Neural cell (in vitro differentiated cells): Measurements from ENCODE around the gene COMT. TPM values are rescaled to one million over a fixed set of nuclear protein-coding genes. Genes with fewer than 3 reads are reported as not detected.

Experiments
- H2AFZ ChIP-seq: fragments of 200-600, 300-800 bp; sonication (generic), shearing (Covaris generic); 2 replicates; pipeline ENCODE4 v1.6.0; 2014; ENCODE audit warnings: low read depth, mild to moderate bottlenecking, antibody characterized with exemption, low read length, moderate library complexity
- H3F3A ChIP-seq: fragments of 200-600 bp; shearing (Covaris generic); 2 replicates; pipeline ENCODE4 v1.6.1; 2016; ENCODE audit warnings: mild to moderate bottlenecking, moderate library complexity, mixed read lengths, antibody characterized with exemption, low read length; ENCODE audit not compliant: insufficient read depth, poor library complexity, severe bottlenecking
- H3K27ac ChIP-seq: fragments of 200-600, 300-800 bp; sonication (generic), shearing (Covaris generic); 2 replicates; pipeline ENCODE4 v1.5.1; 2014; ENCODE audit warnings: mild to moderate bottlenecking, low read length, moderate library complexity
- H3K27me3 ChIP-seq: fragments of 300-800, 200-600 bp; sonication (generic), shearing (Covaris generic); 2 replicates; pipeline ENCODE4 v1.6.0; 2014; ENCODE audit warnings: mild to moderate bottlenecking, low read depth, low read length, moderate library complexity; ENCODE audit not compliant: insufficient read depth
- H3K36me3 ChIP-seq: fragments of 300-800, 200-600 bp; sonication (generic), shearing (Covaris generic); 2 replicates; pipeline ENCODE4 v1.5.1; 2014; ENCODE audit warnings: mild to moderate bottlenecking, antibody characterized with exemption, low read length, moderate library complexity; ENCODE audit not compliant: insufficient read depth
- H3K4me2 ChIP-seq: fragments of 300-800, 200-600 bp; sonication (generic), shearing (Covaris generic); 2 replicates; pipeline ENCODE4 v1.6.0; 2014; ENCODE audit warnings: mild to moderate bottlenecking, low read length
- H3K4me3 ChIP-seq: fragments of 300-800, 200-600 bp; sonication (generic), shearing (Covaris generic); 2 replicates; pipeline ENCODE4 v1.5.1; 2014; ENCODE audit warnings: mild to moderate bottlenecking, low read length, moderate library complexity
- H3K79me2 ChIP-seq: fragments of 200-600 bp; shearing (Covaris generic); replicated peaks from 2 replicates; pipeline ENCODE4 v1.6.0; 2014; ENCODE audit warnings: mild to moderate bottlenecking, low read length, moderate library complexity; ENCODE audit not compliant: insufficient read depth
- H3K9ac ChIP-seq: fragments of 300-800, 200-600 bp; sonication (generic), shearing (Covaris generic); 2 replicates; pipeline ENCODE4 v1.6.1; 2016; ENCODE audit warnings: mild to moderate bottlenecking, low read length, mixed read lengths
- H3K9me2 ChIP-seq: fragments of 200-600 bp; shearing (Covaris generic); 2 replicates; pipeline ENCODE4 v1.6.1; 2016; ENCODE audit warnings: mild to moderate bottlenecking, low read length, mixed read lengths; ENCODE audit not compliant: insufficient read depth
- H3K9me3 ChIP-seq: fragments of 200-600, 300-800 bp; sonication (generic), shearing (Covaris generic); 2 replicates; pipeline ENCODE4 v1.6.1; 2016; ENCODE audit warnings: mild to moderate bottlenecking, mixed run types, low read length, moderate library complexity, mixed read lengths
- H4K20me1 ChIP-seq: fragments of 200-600 bp; shearing (Covaris generic); 2 replicates; pipeline ENCODE4 v1.6.1; 2016; ENCODE audit warnings: mild to moderate bottlenecking, mixed run types; ENCODE audit not compliant: insufficient read depth
- CTCF ChIP-seq: fragments of 450-650 bp; IDR thresholded peaks from 2 replicates; pipeline ENCODE4 v1.5.1; 2014; ENCODE audit warnings: antibody characterized with exemption, mild to moderate bottlenecking, moderate library complexity; ENCODE audit not compliant: poor library complexity, severe bottlenecking
- EP300 ChIP-seq: fragments of 450-650 bp; conservative IDR thresholded peaks from 2 replicates; pipeline ENCODE4 v1.6.1; 2014; ENCODE audit warnings: antibody characterized with exemption, mild to moderate bottlenecking, moderate library complexity; ENCODE audit not compliant: poor library complexity, severe bottlenecking
- EZH2 ChIP-seq: fragments of 200-600, 300-800 bp; shearing (Covaris generic), sonication (generic); IDR thresholded peaks from 2 replicates; pipeline ENCODE4 v1.6.1; 2014; ENCODE audit warnings: antibody characterized with exemption, low read length, borderline replicate concordance, mild to moderate bottlenecking; ENCODE audit not compliant: insufficient read depth, poor library complexity, severe bottlenecking
- MXI1 ChIP-seq: fragments of 450-650 bp; conservative IDR thresholded peaks from 2 replicates; pipeline ENCODE4 v1.6.1; 2014; ENCODE audit warnings: antibody characterized with exemption, mild to moderate bottlenecking; ENCODE audit not compliant: poor library complexity, severe bottlenecking
- POLR2AphosphoS5 ChIP-seq: IDR thresholded peaks from 2 replicates; pipeline ENCODE4 v1.6.1; 2012
- RAD21 ChIP-seq: fragments of 450-650 bp; conservative IDR thresholded peaks from 2 replicates; pipeline ENCODE4 v1.6.1; 2014; ENCODE audit warnings: antibody characterized with exemption, mild to moderate bottlenecking, moderate library complexity
- REST ChIP-seq: IDR thresholded peaks from 2 replicates; pipeline ENCODE4 v1.6.1; 2012; ENCODE audit warnings: borderline replicate concordance
- SMC3 ChIP-seq: fragments of 450-650 bp; conservative IDR thresholded peaks from 2 replicates; pipeline ENCODE4 v1.6.1; 2014; ENCODE audit warnings: antibody characterized with exemption, mild to moderate bottlenecking, moderate library complexity; ENCODE audit not compliant: poor library complexity
- TAF1 ChIP-seq: IDR thresholded peaks from 2 replicates; pipeline ENCODE4 v1.6.1; 2012; ENCODE audit warnings: low read depth
- polyA plus RNA-seq: library from polyadenylated mRNA; depleted of rRNA; stranded (reverse); fragments of >200 nt; gene quantifications from 2 replicates; pipeline ENCODE4 v1.2.3, GENCODE V29; 2014

COMT gene
- polyA plus RNA-seq, 1 donor from 2014 or later = 14.2 TPM

- Histone ChIP-seq H3K27ac (no peak overlapping the region), H3K79me2 (no peaks in the 10 kb centered on the region), H3K4me3 (peak overlapping the region; percentile 76), H3K4me2 (no peak overlapping the region), H3K9ac (no peak overlapping the region), H2AFZ (no peak overlapping the region), H3K36me3 (no peaks in the 10 kb centered on the region), H3K9me2 (no peaks in the 10 kb centered on the region), H4K20me1 (no peaks in the 10 kb centered on the region), H3K27me3 (peaks cover 21% of the 10 kb centered on the region), H3F3A (no peaks in the 10 kb centered on the region), H3K9me3 (no peaks in the 10 kb centered on the region)
- TF ChIP-seq EP300 (no peak), RAD21 (no peak), REST (no peak), MXI1 (no peak), EZH2 (no peak), TAF1 (no peak), CTCF (no peak), POLR2AphosphoS5 (no peak), SMC3 (no peak)
Observed at GRCh38 chr22:20018001-20018400, 76.4 kb downstream of the COMT start.

Other genes starting within 250 kb of the COMT start
- 166 and 170 TPM in 2 replicates for gene SEPTIN5, start 227.3 kb upstream of the COMT start, polyA plus RNA-seq
- gene GP1BB, start 218.2 kb upstream of the COMT start, polyA plus RNA-seq = 40.7 and 42.0 TPM in 2 replicates
- not detected in 2 replicates for gene TBX1, start 181.0 kb upstream of the COMT start, polyA plus RNA-seq
- gene GNB1L, start 86.9 kb upstream of the COMT start, polyA plus RNA-seq = 16.5 and 16.9 TPM in 2 replicates
- gene RTL10, start 86.9 kb upstream of the COMT start, polyA plus RNA-seq = 9.7 and 11.7 TPM in 2 replicates
- 3.5 and 4.1 TPM in 2 replicates for gene TXNRD2, start within 50 bp of the COMT start, polyA plus RNA-seq
- gene ARVCF, start 75.1 kb downstream of the COMT start, polyA plus RNA-seq = 112 and 134 TPM in 2 replicates
- gene TANGO2, start 79.3 kb downstream of the COMT start, polyA plus RNA-seq = 12.7 and 15.4 TPM in 2 replicates
- 48.9 and 52.3 TPM in 2 replicates for gene DGCR8, start 138.5 kb downstream of the COMT start, polyA plus RNA-seq
- 341 and 360 TPM in 2 replicates for gene RANBP1, start 174.3 kb downstream of the COMT start, polyA plus RNA-seq
- gene TRMT2A, start 175.5 kb downstream of the COMT start, polyA plus RNA-seq = 96.7 and 103 TPM in 2 replicates
- 4.5 and 11.4 TPM in 2 replicates for gene ZDHHC8, start 190.0 kb downstream of the COMT start, polyA plus RNA-seq
- not detected in 2 replicates for gene CCDC188, start 209.3 kb downstream of the COMT start, polyA plus RNA-seq